GM19438 (cell line): ENCODE results near the gene GSG1L.
"Not testable (repeated sequence)": the region's sequence is repeated elsewhere in the genome, so short reads cannot be mapped to it uniquely, and the experiment has no call there.

Experiments used
- ATAC-seq: cut with Tn5 transposase; IDR thresholded peaks from one replicate; pipeline ENCODE4 v1.9.1; 2021; ENCODE audit warnings: low read depth; ENCODE audit not compliant: unreplicated experiment

The GSG1L gene

DNA sequence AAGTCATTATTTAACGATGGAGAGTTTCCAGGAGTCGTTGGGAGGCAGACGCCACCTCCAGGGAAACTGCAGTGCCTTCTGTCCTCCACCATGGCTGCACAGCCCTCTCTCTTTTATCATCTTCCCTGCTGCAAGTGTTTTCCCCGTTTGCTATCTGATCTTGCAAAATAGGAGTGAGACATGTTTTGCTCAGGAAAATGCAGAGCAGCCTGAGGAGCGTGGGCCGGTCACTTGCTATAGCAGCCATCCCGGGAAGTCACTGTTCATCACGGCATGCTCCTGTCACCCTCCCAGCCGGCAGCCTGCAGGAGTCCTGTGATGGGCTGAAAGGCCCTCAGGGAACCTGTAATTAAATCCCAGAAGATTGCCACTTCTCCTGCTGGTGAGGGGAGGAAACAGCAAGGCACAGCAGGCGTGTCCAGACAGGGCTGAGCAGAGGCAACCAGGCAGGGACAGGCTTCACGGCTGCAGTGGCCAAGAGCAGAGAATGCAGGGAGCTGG, 143.1 kb downstream of the GSG1L start:
- ATAC-seq: no peak

DNA sequence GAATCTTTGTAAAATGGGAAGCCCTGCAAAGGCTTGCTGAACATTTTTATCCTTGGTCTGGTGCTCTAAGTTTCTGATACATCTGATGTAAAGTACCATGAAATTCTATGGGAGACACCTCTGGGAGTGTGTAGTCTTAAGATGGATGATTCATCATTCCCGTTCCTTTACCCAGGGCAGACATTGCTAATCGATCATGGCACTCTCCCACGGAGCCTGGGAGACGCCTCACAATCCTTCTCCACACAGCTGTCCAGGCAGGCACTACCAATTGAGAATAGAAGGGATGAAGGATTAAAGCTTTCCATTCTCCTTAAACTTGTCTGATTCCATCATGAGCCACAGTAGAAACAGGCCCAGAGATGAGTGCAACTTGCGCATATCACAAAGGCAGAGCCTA, 144.8 kb downstream of the GSG1L start:
- no peak for ATAC-seq

DNA sequence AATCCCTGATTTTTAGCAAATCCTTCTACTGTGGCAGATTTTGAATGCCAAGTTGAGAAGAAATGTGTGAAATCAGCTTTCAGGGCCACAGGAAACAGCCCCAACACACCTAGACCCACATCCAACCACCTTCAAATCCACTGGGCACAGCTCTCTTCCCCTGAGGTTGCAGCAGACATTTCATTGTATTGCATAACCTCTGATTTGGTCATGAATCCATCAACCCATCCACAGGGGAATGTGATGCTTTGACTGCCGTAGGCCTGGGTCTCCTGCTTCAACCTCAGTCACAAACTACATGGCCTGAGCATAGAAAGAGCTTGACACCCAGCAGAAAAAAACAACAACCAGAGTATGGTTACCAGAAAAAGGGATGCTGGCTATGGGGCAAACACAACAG, 145.6 kb downstream of the GSG1L start:
- no peak for ATAC-seq

DNA sequence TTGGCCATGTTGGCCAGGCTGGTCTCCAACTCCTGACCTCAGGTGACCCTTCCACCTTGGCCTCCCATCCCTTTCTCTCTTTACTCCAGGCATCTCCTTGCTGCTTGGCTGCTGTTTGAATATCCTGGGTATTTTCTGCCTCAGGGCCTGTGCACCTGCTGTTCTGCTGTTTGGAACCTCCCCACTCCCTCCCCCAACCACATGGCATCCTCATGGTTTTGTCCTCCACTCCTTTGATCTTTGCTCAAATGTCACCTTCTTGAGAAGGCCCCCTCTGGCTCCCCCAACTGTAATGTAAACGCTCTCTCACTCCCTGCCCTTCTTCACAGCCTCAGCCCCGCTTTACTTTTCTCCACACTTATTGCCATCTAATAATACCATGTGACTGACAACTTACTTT, 152.0 kb downstream of the GSG1L start:
- ATAC-seq: no peak

DNA sequence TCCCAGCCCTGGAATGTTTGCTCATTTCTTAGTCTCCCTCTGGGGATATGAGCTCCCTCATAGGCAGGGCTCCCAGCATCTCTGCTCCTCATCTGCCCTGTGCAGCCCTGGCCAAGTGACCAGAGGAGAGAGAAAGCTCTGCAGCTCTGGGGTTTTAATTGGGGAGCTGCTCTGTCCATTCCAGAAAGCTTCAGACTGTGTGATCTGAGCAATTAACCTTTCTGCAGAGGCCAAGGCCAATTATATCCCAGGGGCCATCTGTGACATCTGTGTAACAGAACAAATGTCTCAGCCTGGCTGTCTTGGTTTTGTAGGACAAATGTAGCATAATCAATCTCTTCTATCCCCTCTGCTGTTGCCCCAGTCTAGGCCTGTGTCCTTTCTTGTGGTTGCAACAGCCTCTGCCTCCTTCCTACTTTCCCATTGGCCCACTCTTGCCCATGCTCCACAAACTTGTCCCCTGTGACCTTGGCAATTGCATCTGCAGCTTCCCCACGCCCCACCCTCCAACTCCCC, 156.0 kb downstream of the GSG1L start:
- ATAC-seq: no peak

DNA sequence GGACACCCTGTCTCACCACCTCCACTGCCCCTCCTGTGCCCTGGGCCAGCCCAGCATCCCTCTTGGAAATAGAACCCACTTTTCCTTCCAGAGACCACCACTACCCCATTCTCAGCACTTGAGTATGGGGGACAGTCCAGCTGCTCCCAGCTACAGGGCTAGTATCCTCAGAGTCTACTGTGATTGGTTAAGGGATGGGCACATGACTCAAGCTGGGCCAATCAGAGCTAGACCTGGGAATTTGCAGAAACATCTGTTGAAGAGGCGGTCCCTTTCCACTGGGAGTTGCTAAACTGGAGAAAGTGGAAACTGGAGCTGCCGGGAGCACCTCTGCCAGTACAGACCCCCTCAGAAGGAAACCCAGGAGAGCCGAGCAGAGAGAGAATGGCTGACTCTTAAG, 156.6 kb downstream of the GSG1L start:
- no peak for ATAC-seq

DNA sequence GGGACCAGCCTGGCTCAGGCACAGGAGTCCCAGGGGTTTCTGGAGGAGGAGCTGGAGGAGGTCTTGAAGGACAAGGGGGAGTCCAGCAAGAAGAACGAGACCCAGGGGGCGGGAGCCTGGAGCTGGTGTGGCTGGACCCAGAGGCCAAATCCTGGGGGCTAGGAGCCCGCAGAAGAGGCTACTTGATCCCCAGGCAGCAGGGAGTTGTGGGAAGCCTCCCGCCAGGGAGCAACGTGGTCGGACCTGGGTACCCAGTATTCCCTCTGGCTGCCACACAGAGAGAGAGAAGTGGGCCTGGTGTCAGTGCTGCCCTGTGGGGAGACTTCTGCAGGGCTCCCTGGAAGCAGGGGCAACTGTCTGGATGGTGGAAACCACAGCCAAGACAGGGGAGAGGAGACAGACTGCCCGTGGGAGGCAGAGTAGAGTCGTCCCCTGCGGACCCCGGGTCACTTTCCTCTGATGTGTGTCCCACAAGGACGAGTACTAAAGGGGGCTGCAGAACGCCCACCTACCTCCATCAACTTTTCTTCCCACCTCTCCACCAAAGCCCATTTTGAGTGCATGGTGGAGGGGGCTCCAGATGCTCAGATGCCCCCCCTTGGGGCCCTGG, 160.4 kb downstream of the GSG1L start:
- ATAC-seq: no peak

DNA sequence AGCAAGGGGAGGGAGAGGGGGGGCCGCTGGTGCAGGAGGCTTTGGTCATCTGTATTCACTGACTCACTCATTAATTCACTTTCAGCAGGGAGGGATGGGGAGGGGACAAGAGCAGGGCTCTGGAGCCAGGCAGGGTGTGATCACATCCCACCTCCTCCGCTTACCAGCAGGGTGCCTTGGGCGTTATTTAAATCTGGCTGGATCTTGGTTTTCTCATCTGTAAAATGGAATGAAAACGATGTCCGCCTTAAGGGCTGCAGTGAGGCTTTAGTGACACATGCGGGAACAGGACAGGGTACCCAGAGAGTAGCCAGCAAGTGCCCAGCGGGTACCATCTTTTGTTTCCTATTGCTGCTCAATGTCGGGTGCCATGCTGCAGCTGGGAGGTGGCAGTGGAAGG, 161.0 kb downstream of the GSG1L start:
- no peak for ATAC-seq

DNA sequence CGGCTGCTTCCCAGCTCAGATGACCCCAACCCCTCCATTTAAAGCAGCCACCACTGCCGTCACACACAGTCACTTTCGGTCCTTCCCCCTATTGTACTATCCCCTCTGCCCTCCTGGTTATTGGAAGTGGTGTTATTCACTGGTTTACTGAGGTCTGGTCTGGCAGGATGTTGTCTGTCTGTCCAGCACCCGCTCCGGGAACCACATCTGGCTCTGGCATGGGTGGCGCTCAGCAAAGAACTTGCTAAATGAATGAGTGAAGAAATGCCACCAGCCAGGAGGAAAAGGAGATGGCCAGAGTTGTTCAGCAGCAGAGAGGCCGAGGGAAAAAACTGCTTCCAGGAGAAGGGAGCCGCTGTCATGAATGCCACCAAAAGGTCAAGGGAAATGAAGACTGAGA, 161.6 kb downstream of the GSG1L start:
- ATAC-seq: no peak

DNA sequence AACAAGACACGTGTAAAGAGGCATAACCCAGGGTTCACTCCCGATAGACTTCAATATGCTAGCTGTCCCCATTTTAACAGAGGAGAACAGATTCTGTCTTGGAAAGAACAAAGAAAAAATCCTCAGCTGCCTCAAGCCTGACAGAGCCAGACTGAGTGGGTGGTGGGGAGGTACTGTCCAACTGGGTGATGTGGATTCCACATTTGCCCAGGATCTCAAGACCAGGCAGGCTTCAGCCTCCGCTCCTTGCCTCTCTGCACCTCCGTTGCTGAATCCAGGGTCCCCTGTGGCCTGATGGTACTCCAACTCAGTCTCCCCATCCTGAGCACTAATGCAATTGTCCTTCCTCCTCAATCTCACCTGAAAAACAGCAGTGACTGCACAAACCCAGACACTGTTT, 163.8 kb downstream of the GSG1L start:
- ATAC-seq: no peak

DNA sequence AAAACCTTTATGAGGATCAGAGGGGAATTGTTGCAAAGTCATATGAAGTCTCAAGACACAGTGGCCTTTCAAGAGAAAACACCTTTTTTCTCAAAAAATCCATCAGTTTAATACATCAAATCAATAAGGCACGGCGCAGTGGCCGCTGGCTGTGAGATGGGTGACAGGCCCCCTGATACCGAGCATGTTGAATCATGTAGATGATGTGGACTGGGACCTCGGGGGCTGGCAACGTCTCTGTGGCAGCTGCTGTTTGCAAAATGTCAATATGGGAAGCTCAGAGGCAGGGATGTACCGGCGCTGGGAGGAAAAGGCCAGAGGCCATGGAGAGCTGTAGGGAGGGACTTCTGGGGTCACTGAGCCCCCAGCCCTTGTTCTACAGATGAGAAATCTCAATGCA, 169.1 kb downstream of the GSG1L start:
- ATAC-seq: no peak

DNA sequence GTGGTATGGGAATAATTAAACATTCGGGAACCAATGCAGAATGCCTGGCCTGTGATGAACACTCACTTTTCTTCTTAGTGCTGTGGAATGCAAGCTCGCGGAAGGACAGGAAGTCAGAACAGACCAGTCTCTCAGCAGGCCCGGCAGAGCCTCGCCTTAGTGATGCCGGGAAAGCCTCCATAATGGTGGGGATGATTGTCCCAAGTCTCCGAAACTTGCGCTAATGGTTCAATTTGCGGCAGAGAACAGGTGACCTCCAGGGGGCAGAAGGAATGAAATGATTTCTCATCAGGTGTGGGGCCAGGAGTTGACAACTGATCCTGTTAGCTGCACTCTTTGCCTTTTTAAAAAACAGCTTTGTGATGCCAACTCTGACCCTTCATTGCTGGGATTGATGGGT, 170.6 kb downstream of the GSG1L start:
- no peak for ATAC-seq

DNA sequence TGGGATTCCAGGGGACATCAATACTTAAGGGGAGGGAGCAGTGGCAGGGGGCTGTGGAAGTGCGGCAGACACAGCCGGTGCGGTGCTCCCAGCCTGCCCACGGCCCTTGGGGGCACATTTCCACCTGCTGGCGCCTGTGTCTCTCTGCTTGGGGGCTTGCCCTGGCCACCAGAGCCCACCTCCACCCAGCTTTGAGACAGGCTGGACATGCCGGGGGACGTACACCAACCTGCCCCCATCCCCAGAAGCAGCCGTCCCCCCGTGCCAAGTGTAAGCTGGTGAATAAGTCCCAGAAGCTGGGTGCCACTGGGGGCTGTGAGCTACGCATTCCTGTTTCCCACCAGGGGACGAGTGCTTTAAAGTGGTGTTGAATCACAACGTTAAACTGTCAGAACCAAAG, 172.6 kb downstream of the GSG1L start:
- ATAC-seq: no peak

DNA sequence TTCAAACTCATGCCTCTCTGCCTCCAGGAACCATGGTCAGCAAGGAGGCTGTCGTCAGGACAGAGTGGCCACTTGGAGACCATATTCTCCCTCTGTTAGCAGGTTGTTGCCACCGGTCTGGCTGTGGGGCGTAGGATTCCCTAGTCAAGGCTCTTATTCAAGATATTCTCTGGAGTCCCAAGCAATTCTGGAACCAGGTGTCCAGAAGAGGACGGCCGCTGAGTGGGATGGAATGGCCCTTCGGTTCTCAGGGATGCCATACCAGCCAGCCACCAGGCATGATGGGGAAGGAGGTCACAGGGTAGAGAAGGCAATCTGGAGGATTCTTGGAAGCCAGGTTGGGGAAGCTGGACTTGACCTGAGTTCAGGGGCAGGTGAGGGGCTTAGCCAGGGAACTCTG, 173.5 kb downstream of the GSG1L start:
- ATAC-seq: no peak

DNA sequence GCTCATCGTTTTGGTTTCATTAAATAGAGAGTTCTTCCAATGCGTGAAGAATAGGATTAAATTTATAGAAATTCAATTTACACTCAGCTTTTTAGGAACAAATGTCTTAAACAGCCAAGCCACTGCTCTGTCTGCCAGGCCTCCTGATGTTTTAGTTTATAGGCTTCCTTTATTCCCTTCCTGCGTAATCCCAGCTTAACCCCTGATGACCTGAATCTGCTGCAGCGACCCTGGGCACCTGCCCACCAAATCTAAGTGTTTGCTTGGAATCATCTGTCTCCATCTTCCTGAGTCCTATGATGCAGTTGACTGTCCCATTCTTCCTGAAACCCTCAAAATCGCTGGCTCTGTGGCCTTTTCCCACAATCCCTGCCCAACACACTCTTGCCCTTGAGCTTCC, 179.9 kb downstream of the GSG1L start:
- no peak for ATAC-seq

DNA sequence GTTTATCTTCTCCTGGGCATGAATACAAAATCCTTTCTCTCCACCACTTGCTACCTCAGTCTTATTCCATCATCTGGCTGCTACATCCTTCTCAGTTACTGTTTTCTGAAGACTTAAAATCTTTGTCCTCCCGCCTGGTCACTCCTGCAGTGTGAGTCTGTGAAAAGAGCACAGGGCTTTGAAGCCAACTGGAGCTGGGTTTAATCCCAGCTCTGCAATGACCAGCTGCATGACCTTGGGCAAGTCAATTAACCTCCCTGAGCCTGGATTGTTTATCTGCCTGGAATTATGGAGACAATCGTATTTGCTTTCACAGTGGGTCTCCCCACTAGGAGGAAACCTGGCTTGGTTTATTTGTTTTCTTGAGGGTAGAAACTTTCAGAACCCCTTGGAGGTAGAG, 183.2 kb downstream of the GSG1L start:
- no peak for ATAC-seq

DNA sequence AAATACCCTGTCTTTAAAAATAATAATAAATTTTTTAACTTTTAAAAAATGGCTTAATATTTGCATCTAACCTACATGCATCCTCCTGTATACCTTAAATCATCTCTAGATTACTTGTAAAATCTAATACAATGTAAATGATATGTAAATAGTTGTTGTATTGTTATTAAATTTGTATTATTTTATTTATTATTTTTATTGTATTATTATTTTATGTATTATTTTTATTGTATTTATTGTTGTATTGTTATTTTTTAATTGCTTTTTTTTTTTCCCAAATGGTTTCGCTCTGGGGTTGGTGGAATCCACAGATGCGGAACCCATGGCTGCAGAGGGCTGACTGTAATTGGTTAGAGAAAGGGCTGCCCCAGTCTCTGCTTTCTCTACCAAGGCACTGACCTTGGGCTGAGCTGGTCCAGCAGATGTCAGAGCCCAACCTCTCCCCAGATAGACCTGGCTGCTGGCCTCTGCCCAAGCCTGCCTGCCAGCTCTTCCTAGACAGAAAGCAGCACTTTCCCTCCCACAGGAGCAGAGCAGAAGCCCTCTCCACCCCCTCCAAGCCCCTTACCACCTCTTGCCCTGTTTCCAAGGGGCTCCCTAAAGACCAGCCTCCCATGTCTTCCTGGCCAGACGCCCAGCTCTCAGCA, 183.8 kb downstream of the GSG1L start:
- no peak for ATAC-seq

DNA sequence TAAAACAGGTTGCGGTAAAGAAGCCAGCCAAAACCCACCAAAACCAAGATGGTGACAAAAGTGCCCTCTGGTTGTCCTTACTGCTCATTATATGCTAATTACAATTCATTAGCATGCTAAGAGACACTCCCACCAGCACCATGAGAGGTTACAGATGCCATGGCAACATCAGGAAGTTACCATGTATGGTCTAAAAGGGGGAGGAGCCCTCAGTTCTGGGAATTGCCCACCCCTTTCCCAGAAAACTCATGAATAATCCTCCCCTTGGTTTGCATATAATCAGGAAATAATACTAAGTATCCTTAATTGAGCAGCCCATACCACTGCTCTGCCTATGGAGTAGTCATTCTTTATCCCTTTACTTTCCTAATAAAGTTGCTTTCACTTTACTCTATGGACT, 190.9 kb downstream of the GSG1L start:
- ATAC-seq: not testable (repeated sequence)

DNA sequence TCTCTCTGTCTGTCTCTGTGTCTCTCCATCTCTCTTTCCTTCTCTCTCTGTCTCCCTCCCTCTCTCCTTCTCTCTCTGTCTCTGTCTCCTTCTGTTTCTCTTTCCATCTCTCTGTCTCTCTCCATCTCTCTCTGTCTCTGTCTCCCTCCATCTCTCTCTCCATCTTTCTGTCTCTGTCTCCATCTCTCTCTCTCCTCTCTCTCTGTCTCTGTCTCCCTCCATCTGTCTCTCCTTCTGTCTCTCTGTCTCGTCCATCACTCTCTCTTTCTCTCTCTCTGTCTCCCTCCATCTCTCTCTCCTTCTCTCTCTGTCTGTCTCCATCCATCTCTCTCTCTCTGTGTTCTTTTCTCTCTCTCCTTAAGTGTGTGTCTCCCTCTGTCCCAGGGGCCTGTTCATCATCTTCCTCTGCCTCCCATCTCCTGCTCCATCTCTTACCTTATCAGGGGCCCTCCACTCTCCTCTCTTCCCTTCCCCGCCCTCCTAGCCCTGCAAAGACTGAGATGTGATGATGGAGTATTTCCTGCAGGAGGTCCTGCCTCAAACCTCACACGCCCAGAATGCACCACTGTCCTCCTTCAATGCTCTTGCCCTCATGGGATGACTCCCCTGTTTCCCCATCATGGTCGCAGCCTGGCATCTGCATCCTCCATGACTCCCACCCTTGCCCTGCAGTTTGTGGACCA, 193.3 kb downstream of the GSG1L start:
- no peak for ATAC-seq

DNA sequence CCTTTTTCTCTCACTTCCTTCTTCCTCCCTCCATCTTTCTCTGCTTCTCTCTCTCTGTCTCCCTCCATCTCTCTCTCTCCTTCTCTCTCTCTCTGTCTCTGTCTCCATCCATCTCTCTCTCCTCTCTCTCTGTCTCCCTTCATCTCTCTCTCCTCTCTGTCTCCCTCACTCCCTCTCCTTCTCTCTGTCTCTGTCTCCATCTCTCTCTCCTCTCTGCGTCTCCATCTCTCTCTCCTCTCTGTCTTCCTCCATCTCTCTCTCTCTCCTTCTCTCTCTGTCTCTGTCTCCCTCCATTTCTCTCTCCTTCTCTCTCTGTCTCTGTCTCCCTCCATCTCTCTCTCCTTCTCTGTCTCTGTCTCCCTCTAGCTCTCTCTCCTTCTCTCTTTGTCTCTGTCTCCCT, 194.1 kb downstream of the GSG1L start:
- no peak for ATAC-seq

DNA sequence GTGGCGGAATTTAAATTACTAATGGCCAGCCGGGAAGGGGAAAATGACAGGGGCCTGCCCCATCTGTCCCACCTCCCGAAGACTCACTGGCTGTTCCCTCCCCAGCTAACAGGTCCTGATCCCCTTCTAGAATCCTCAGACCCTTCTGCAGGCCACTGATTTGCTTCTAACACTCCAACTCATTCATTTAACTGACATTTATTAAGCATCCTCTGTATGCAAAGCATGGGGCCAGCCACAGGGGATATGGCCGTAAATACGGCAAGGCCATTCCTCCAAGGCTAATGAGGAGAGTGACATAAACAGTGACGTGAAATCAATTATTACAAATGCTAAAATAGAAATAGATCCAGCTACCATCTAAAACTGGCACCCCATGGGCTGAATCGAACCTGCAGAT, 195.3 kb downstream of the GSG1L start:
- ATAC-seq: no peak
